Daoy (cell line): ENCODE measurements around the gene COBL. TPM values are rescaled to one million over a fixed set of nuclear protein-coding genes. Genes with fewer than 3 reads are reported as not detected.
A peak's percentile ranks its signal among the peaks of the same experiment; 100 is the strongest.

ENCODE experiments used
- DNase-seq: peaks from one replicate; pipeline ENCODE4 v3.0.0-alpha.2; 2015; ENCODE audit warnings: low read depth
- total RNA-seq: library from RNA; depleted of rRNA; stranded (reverse); fragments of >200 nt; shearing (Covaris generic); gene quantifications from 2 replicates; pipeline ENCODE4 v1.2.3, GENCODE V29; 2014

COBL gene
- total RNA-seq, 1 experiment from 2014 or later, result 4.6 TPM

DNA sequence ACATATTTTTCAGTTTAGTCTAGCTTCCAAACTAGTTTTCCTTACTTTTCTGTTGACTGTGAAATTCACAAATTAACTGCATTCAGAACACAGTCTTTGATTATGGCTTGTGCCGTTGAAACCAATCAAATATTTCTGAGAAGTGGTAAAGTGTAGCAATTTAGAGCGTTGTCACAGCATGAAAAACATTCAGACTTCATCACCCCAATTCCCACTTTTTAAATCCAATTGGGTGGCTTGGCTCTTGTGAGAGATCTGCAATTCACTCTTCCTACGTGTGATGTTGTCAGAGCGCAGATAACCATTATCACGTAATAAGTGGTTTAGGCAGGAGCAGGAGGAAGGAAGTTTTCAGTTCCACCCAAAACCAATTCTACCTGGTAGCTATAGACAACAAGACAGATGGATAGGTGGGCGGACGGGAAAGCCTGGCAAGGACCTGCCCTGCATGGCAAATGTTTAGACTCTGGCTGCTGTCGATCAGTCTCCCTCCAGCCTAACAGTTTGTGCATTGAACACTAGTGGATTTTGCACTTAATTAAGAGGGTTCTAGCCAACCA lies 8.9 kb downstream of the COBL start:
- no peak for DNase-seq

- no peak for DNase-seq
Observed at GRCh38 chr7:51306761-51307160, 9.8 kb downstream of the COBL start.

DNA sequence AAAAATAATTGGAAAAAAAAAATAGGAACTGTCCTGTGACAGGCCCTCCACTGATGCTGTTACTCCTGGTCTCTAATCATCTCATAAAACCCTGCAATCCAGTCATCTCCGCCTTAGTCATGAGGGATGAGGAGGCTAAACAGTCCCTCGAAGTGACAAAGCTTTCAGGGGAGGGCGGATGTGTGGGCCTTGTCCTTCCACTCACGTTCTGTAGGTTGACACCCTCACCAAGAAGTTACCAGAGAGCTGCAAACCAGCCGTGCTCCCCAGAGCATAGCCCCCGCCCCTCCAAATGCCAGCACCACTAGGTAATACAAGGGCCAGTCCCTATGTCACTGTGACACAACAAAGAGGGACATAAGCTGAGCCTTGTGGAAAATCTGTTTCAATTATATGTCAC lies 11.9 kb downstream of the COBL start:
- peak; percentile 49 for DNase-seq

GRCh38 chr7:51303142-51303525 lies 13.5 kb downstream of the COBL start:
- DNase-seq, result peak; percentile 60

DNA sequence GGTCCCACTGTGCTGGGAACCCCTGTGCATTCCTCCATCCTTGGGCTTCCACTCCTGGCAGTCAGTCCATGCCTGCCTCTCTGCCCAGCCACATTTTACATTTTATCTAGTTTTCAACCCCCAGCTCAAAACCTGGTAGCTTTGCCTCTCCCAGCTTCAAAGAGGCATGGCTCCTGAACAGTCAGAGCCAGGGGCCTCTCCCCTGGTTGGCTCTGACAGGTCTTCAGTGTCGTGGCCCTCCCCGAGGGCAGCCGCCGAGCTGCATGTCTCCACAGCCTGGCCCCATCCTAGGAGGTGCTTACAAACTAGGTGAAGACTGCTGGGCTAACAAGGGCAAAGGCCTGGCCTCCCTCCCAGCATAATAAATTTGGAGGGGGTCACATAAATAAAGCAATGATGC lies 14.8 kb downstream of the COBL start:
- DNase-seq, result no peak

DNA sequence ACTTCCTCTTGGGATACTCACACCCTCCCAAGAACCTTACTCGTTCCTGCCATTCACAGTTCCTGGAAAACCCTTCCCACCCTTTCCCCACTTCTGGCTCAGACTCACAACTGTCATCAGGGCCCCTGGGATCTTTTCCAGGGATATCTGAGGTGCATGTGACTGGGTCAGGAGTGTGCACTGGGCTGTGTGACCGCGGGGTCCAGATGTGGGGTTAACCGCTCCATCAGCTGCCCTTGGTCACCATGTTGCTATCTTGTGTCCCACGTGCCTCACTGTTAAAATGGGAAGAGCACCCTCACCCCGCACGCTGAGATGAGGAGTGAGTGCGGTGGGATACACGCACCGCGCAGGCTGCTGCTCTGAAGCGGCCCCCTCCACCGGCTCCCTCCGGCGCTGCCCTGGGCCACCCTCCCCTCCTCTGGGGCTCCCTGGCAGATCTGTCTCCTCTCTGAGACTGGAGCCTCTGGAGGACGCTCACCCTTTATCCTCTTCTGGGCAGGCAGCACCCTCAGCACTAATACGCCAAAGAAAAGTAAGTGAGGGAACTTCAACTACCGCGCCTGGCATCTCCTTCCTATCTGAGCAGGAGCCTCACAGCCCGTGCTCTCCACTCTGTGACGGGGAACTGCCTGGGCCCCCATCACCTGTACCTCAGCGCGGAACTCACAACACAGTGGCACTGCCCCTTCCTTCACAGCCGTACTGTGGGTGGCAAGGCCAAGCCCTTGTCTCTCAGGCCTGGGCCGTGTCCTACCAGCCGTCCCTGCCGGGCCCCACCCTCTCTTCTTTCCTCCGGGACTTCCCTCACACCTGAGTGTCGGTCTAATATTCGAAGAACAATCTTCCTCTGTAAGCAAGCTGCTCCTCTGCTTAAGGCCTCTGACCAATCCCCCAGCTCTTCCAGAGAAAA lies 15.6 kb downstream of the COBL start:
- DNase-seq, result no peak

GRCh38 chr7:51299391-51300133 lies 17.0 kb downstream of the COBL start:
- no peak for DNase-seq

GRCh38 chr7:51298912-51299311 lies 17.7 kb downstream of the COBL start:
- no peak for DNase-seq

DNA sequence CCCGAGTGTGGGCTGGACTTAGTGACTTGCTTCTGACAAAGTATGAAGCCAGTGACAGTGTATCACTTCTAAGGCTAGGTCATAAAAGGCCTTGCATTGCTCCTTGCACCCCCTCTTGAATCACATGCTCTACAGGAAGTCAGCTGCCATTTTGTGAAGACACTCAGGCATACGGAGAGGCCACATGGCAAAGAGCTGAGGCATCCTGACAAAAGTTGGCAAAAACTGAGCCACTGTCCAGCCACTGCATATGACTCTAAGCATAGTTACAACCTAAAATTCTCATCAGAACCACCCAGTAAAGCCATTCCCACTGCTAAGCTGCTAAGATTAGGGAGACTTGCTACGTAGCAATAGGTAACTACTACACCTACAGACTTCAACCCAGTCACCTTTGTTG lies 18.6 kb downstream of the COBL start:
- DNase-seq, result no peak

GRCh38 chr7:51295440-51296245 lies 21.0 kb downstream of the COBL start:
- no peak for DNase-seq

GRCh38 chr7:51292596-51292995 lies 24.0 kb downstream of the COBL start:
- no peak for DNase-seq

GRCh38 chr7:51290702-51291540 lies 25.7 kb downstream of the COBL start:
- DNase-seq, result no peak

DNA sequence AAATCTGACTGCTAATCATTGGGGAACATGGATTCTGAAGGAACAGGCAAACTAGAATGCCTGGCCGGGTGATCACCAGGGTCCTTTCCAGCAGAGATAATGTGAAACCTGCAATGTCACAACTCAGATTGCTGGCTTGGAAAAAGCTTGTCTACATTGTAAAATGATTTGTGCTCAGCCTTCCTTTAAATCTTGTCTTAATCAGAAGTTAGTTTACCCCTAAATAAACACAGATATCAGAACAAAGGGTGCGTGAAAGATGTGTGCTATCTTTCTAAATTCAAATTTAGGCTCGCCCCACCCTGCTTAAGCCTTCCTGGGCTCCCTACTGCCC lies 26.3 kb downstream of the COBL start:
- DNase-seq, result no peak

- no peak for DNase-seq
Observed at GRCh38 chr7:51289623-51290303, 26.8 kb downstream of the COBL start.

GRCh38 chr7:51288896-51289622 lies 27.6 kb downstream of the COBL start:
- peak; percentile 46 for DNase-seq

DNA sequence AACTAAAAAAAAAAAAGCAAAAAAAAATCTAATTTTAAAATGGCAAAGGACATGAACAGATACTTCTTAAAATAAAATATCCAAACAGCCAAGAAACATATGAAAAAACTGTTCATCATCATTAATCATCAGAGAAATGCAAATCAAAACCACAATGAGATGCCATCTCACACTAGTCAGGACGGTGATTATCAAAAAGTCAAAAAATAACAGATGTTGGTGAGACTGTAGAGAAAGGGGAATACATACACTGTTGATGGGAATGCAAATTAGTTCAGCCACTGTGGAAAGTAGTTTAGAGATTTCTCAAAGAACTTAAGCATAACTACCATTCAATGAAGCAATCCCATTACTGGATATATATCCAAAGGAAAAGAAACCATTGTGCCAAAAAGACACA lies 30.2 kb downstream of the COBL start:
- no peak for DNase-seq

DNA sequence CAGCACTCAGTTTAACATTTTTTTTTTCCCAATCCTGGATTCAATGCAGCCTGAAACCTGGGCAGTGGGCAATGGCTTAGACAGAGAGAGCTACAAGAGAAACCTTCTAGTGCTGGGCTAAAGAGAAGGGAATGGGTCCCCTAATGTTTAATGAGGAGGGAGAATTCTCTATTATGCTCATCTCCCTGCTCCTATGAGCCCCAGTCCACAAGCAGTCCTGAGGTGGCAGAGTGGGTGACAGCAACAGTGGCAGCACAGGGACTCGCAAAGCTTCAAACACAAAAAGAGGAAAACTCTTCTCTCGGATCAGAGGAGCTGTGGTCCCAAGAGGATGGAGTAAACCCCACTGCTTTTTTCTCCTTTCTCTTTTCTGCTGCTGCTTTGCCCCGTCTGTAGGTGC lies 36.5 kb downstream of the COBL start:
- DNase-seq, result no peak

DNA sequence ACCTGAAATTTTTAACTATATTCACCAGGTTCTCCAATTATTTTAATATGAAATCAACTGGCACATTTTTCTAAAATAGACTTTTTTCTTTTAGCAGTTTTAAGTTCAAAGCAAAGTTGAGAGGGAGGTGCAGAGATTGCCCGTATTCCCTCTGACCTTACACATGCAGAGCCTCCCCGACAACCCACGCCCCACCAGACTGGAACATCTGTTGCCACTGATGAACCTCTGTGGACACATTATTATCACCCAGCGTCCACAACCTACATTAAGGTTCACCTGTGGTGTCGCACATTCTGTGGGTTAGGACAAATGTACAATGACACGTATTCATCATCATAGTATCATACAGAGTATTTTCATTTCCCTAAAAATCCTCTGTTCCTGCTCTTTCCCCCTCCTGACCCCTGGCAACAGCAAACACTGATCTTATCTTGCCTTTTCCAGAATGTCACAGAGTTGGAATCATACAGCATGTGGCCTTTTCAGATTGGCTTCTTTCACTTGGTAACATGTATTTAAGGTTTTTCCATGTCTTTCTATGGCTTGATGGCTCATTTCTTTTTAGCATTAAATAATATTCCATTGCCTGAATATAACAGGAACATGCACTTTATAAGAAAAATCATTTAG lies 37.1 kb downstream of the COBL start:
- no peak for DNase-seq

- DNase-seq, result peak; percentile 50
Observed at GRCh38 chr7:51278797-51279196, 37.8 kb downstream of the COBL start.
